Measurements from ENCODE around the gene CCR5AS.

Gene CCR5AS

DNA sequence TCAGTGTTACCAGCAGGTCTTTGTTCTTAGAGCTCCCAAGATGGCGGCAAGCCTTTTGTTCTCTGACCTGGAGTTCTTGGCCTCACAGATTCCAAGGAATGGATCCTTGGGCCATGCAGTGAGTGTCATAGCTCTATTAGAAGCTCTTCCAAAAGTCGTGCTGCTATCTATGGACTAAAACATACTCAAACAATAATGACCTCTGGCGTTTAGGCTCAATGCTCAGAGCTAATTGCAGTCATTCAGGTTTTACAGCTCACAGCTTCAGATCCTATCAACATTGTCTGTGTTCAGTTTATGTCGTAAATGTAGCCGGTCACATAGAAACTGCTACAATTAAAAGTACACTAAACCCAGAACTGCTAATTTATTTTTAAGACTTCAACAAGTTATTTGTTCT is 22.4 kb upstream of the CCR5AS start:
- H3K9ac ChIP-seq (ENCODE audit: extremely low read depth, insufficient read length, low read length) = no peak overlapping the region
- no peak overlapping the region for H3K27ac ChIP-seq (ENCODE audit: insufficient read length, low read depth, low read length)
- TF ChIP-seq, protein P1, sequence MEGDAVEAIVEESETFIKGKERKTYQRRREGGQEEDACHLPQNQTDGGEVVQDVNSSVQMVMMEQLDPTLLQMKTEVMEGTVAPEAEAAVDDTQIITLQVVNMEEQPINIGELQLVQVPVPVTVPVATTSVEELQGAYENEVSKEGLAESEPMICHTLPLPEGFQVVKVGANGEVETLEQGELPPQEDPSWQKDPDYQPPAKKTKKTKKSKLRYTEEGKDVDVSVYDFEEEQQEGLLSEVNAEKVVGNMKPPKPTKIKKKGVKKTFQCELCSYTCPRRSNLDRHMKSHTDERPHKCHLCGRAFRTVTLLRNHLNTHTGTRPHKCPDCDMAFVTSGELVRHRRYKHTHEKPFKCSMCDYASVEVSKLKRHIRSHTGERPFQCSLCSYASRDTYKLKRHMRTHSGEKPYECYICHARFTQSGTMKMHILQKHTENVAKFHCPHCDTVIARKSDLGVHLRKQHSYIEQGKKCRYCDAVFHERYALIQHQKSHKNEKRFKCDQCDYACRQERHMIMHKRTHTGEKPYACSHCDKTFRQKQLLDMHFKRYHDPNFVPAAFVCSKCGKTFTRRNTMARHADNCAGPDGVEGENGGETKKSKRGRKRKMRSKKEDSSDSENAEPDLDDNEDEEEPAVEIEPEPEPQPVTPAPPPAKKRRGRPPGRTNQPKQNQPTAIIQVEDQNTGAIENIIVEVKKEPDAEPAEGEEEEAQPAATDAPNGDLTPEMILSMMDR (conservative IDR thresholded peaks at IDR 0.05) = no peak
- no peaks in the 10 kb centered on the region for H3K79me2 ChIP-seq (ENCODE audit: insufficient read depth, low read length)
- DNase-seq = no peak
- no peak overlapping the region for H3K27ac Mint-ChIP-seq
- no peak overlapping the region for H2BK120ac ChIP-seq (ENCODE audit: low read depth, low read length, poor library complexity, severe bottlenecking)
- no peaks in the 10 kb centered on the region; the same call in 1 of the 2 replicates for H3K4me1 ChIP-seq (ENCODE audit: insufficient read depth, low read length)
- H4K5ac ChIP-seq (ENCODE audit: insufficient read length, low read depth, low read length) = no peak overlapping the region
- H3K4me3 Mint-ChIP-seq = no peak overlapping the region
- H3K9me3 Mint-ChIP-seq = peaks cover 15 to 24% of the 10 kb centered on the region in 2 experiments
- WGBS (ENCODE audit: extremely low coverage, insufficient read length, low lambda C conversion rate) = no CpG with 5 or more reads among the region's 5 CpGs
- no peak overlapping the region for H3T11ph ChIP-seq (ENCODE audit: low read length)
- no peaks in the 10 kb centered on the region for H3K27me3 ChIP-seq (ENCODE audit: insufficient read depth, low read length)
- no peak overlapping the region for H3K56ac ChIP-seq (ENCODE audit: insufficient read length, low read depth, low read length)
- no peak overlapping the region for H2BK5ac ChIP-seq (ENCODE audit: insufficient read length, low read length)
- H4K91ac ChIP-seq (ENCODE audit: insufficient read length, low read depth, low read length) = no peak overlapping the region
- no peak overlapping the region for H2AK5ac ChIP-seq (ENCODE audit: insufficient read length, low read length)
- peaks cover 13% of the 10 kb centered on the region in 2 experiments; a peak in 2 of 4 replicates for H3K4me1 Mint-ChIP-seq
- peaks cover 6 to 12% (median 6%) of the 10 kb centered on the region in 3 experiments; a peak in 6 of 7 replicates for H3K36me3 Mint-ChIP-seq (ENCODE audit: insufficient read depth in 1 of 3, low read depth in 3 of 3)
- H2AFZ ChIP-seq (ENCODE audit: low read length) = no peak overlapping the region
- H3K4me2 ChIP-seq (ENCODE audit: insufficient read depth, insufficient read length, low read length) = no peak overlapping the region
- H3K4ac ChIP-seq (ENCODE audit: low read depth, low read length) = no peak overlapping the region
- H3K18ac ChIP-seq (ENCODE audit: insufficient read length, low read depth, low read length) = no peak overlapping the region
- no peak overlapping the region for H4K8ac ChIP-seq (replicated peaks; ENCODE audit: insufficient read length, low read depth, low read length)
- no peak overlapping the region for H2BK20ac ChIP-seq (ENCODE audit: low read depth, low read length, poor library complexity, severe bottlenecking)
- no peak overlapping the region for H3K23ac ChIP-seq (ENCODE audit: insufficient read length, low read depth, low read length)
- no peaks in the 10 kb centered on the region for H4K20me1 ChIP-seq (ENCODE audit: control insufficient read depth, insufficient read depth, insufficient read length)
- no peak overlapping the region for H2BK12ac ChIP-seq (ENCODE audit: insufficient read length, low read depth, low read length)
- no peaks in the 10 kb centered on the region for H3K9me3 ChIP-seq (ENCODE audit: control insufficient read depth, low read depth, low read length)
- no peaks in the 10 kb centered on the region for H3K23me2 ChIP-seq (ENCODE audit: insufficient read length, low read depth, low read length, poor library complexity, severe bottlenecking)
- no peak overlapping the region for H3K14ac ChIP-seq (ENCODE audit: insufficient read depth, low read length)
- no peak overlapping the region for H2BK15ac ChIP-seq (ENCODE audit: low read depth, low read length)
- H3K27me3 Mint-ChIP-seq (ENCODE audit: low read depth) = no peaks in the 10 kb centered on the region; the same call in 1 of the 2 replicates
- H3K79me1 ChIP-seq (ENCODE audit: insufficient read depth, low read depth, low read length, poor library complexity, severe bottlenecking) = no peaks in the 10 kb centered on the region
